Sciatic nerve (tissue), 2 donors: ENCODE results near the gene LAMC3. TPM values are rescaled to one million over a fixed set of nuclear protein-coding genes. Genes with fewer than 3 reads are reported as not detected.
"Not testable (repeated sequence)": the region's sequence is repeated elsewhere in the genome, so short reads cannot be mapped to it uniquely, and the experiment has no call there.

Experiments used
- ATAC-seq: fragments of 200-7000 bp; cut with Tn5 transposase; one replicate; pipeline ENCODE4 v1.9.1; 2020; ENCODE audit warnings: mild to moderate bottlenecking, moderate library complexity
- DNase-seq: peaks from one replicate; pipeline ENCODE4 v3.0.0-alpha.2; 2020; ENCODE audit warnings: low spot score
- intact Hi-C: fragments of 100-400 bp; cut with DNase I; formaldehyde crosslinking; loops from one replicate; pipeline ENCODE4 v1.14.2; 2022
- total RNA-seq: library from RNA; stranded (reverse); fragmentation: NEBNext Ultra II Directional; extraction: Animal tissue kit (Norgen Biotek cat#: 25700); gene quantifications from one replicate; pipeline ENCODE4 v1.2.1, GENCODE V29; 2021
- donor health status: DM: no; HTN: no; CAD: no.
- donor health status: DM: no; HTN: no; CAD: no.

LAMC3 gene
- total RNA-seq, 1 donor from 2014 or later = 0.36 TPM

DNA sequence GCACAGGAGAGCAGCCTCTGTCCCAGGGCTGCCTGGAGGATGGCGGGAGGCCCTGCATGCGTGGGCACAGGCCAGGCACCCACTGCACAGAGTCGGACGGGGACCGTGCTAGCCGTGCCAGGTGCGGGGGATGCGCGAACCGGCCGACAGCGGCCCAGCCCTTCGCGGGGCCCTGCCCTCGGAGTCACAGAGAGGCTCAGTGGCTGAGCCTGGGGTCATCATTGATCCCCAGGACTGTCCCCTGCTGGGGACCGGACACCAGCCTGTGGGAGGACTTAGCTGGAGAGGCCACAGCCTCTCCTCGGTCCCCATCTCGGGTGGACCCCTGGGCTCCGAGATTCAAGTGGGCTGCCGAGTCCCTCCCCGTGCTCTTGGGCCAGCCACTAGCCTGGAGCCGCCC, 19.1 kb upstream of the LAMC3 start:
- intact Hi-C loops = loop anchor here (5.0 kb wide), 1 partner anchor 283 kb away; no protein-coding TSS in a partner anchor
- no peak for ATAC-seq
- DNase-seq = no peak

DNA sequence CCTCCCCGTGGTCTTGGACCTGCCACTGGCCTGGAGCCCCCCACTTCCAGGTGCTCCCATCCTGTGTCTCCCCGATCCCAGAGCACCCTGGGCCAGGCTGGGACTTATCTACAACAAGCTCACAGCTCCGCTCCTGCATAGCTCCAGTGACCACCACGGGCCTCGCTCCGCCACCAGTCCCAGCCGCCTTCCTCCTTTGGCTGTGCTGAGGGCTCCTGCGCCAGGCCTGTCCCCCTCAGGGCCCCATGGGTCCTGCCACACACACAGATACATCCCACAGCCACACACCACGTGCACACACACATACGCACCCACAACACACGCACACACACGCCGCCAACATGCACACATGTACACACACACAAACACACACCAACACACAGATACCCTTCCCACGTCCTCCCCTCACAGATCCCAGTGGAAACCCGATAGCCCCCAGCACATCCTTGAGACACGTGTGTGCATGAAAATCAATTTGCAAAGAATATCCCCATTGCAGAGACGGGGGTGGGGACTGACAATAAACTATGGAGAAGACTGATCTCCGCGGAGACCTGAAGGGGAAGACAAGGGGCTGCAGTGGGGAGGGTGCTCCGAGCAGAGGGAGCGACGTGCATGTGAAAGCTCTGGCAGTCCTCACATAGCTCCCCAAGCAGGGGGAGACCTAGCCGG, 18.5 kb upstream of the LAMC3 start:
- DNase-seq = no peak
- intact Hi-C loops = loop anchor here (5.0 kb wide), 1 partner anchor 283 kb away; no protein-coding TSS in a partner anchor
- ATAC-seq = no peak

DNA sequence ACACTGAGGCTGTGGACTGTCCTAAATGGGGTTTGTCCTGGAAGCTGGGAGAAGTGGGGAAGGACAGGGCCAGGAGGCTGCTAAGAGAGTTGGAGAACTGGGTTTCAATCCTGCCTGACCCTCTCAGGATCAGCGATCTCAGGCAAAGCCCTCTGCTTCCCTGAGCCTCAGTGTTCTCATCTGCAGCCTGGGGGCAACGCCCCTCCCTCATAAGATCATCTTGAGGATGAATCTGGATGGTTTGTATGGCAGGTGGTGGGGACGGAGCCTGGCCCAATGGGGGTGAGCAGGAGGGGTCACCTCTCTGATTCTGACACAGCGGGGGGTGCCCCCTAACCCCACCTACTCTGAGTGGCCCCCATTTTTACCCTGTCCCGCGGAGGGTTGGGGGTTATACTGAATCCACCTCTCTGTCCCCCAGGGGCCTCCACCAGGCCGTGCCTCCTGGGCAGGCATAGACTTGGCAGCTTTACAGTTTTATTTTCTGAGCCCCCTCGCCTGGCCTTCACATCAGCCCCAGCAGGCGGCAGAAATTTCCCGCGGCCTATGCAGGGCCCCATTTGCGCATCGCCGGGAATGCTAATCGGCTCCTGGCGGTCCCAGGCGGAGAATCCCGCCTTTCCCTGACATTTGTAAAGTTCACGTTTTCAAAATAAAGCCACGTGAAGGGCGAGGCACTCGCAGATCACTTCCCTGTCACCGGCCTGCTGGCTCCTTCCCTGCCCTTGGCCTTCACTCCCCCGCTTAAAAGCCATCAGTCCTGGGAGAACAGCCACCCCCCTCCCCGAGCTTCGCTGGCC, 17.8 kb upstream of the LAMC3 start:
- DNase-seq (no peak), ATAC-seq (no peak)
- intact Hi-C loops = loop anchor here (5.0 kb wide), 1 partner anchor 284 kb away; no protein-coding TSS in a partner anchor

DNA sequence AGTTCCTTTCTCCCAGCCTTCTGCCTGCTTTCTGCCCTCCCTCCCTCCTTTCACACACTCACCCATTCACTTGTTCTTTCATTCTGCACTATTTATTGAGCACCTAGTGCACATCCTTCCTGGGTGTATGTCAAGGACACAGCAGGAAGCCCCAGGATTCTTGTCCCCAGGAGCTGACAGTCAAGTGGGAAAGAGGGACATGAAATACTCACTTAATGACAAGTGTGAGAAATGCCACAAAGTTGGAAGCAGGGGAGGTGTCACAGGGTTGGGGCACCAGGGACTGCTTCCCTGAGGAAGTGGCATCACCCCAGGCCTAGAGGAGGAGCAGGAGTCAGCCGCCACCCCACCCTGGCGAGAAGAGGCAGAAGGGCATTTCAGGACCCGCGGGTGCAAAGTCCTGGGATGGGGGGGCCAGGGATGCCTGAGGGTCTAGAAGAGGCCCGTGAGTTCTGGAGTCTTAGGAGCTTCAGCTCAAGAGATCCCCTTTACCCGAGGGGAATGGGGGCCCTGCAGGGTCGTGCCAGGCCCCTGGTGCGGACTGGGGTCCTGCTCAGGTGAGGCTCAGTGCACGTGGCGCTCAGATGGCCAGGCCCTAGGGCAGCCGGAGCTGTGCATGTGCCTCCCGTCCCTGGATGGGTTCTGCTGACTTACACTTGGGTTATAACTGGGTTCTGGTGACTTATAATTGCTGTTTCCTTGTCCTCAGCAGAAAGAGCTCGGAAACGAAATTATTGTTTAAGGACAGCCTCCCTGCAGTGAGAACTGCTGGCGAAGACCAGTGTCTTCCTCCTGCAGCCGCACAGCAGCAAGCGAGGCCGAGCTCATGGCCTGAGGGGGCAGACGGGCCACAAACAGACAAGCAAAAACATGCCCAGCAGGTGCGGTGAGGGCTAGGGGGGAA, 16.9 kb upstream of the LAMC3 start:
- DNase-seq = no peak
- intact Hi-C loops = loop anchor here (5.0 kb wide), 1 partner anchor 285 kb away; no protein-coding TSS in a partner anchor
- no peak for ATAC-seq

DNA sequence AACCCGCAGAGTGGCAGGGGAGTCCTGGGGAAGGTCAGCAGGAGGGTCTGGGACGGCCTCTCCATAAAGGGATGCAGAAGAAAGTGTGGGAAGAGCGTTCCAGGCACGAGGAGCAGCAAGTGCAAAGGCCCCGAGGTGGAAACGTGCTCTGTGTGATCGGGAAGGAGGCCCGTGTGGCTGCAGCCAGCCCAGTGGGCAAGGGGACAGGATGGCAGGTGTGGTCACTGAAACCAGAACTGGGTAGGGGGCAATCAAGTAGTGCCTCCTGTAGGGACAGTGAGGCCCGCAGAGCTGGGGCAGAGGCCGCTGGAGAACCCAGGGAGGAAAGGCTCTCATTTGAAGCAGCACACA, 16.3 kb upstream of the LAMC3 start:
- ATAC-seq = no peak
- no peak for DNase-seq
- intact Hi-C loops = loop anchor here (5.0 kb wide), 1 partner anchor 285 kb away; no protein-coding TSS in a partner anchor

DNA sequence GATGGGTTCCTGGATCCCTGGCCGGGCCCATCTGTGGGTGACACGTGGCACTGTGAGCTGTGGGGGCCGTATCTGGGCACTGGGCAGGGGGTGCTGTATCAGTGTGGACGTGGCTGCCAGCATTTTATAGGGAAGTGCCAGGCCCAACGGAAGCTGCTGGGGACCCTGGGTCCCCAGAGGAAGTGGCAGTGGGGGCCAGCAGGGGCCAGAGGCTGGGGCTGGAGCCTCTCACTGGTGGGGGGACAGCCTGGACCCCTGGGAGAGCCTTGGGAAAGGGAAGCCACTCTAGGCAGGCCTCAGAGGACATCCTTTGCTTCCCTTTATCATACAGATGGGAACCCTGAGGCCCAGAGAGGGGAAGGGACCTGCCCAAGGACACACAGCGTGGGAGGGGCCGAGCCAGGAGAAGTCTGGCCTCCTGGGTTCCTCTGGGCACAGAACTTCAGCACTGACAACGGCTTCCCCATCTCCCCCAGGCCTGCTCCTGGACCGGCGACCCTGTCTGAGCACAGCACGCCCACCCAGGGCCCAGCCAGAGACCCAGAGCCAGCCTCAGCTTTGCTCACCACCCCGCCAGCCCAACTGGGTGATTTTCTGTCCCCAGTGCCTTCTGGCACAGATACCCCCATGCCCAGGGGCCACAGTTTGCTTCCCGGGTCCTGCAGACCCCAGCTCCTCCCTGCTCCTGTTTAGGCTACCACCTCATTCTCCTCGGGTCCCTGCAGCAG, 15.5 kb upstream of the LAMC3 start:
- ATAC-seq (no peak), DNase-seq (no peak)
- intact Hi-C loops = loop anchor here (5.0 kb wide), 1 partner anchor 286 kb away; no protein-coding TSS in a partner anchor

DNA sequence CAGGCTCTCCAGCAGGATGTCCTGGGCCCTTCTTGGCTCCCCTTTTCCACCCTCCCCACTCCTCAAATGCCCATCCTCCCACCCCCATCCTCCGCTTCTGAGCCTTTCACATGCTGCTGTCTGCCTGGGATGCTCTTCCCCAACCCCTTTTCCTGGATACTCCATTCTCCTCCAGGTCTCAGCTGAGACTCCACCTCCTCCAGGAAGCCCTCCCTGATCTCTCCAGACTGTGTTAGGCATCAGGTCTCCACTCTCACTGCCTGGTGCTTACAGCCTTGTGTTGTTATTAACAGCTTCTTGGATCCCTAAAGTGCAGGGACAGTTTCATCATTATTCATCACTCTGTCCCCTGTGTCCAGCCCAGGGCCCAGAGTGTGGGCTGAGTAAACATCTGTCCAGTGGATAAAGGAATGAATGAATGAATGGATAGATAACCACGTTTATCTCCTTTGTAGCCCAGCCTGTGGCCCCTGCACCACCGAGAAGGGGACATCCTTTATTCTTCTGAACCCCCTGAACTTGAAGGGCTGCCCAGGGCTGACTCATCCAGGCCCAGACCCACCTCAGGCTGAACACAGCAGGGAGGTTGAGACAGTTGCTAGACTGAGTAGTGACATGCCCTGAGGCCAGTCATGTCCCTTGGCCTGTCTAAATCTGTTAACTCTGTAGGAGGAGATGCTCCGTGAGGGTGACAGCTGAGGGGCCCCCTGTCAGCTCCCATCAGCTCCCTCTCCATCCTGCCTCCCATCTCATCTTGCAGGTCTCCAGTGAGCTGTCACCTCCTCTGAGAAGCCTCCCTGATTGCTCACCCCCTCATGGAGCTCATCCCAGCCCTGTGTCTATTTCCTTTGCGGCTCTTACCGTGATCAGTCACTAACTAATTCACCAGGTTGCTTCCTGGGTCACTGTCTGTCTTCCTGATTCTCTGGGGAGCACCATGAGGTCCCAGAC, 14.6 kb upstream of the LAMC3 start:
- intact Hi-C loops = loop anchor here (5.0 kb wide), 1 partner anchor 287 kb away; no protein-coding TSS in a partner anchor
- ATAC-seq (no peak), DNase-seq (no peak)

DNA sequence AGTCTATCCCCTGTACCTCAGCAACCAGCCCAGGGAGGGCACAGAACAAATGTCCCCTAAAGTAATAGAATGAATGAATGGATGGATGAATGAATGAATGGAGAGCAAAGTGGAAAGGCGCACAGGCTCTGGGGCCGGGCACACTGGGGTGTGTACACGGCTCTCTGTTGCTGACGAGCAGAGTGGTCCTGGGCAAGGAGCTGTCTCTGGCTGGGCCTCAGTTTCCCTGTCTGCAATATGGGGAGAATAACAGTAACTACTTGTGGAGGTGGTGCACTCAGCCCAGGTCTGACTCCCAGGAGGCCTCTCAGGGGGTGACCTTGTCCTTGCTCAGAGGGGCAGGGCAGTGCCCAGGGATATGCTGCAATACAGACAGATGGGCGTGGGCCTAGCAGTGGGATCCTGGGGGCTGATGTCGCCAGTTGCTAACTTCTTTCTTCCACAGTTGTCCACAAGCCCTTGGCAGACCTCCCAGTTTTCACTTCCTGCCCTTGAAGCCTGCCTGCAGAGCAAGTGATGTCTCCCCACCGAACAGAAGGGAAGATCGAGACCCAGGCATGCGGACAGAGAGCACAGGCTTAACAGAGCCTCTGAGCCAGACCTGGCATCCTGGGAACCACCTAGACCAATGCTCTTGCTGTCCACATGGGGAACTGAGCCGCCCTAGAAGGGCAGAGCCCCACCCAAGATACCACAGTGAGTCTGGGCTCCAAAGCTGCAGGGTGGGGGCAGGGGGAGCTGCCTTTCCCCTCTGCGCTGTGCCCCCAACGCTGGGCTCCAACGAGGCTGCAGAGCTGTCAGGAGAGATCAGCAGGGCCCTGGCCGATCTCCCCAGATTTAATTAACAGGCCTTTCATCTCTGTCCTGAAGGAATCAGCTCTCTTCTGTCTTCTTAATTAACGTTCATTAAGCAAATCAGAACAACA, 13.6 kb upstream of the LAMC3 start:
- DNase-seq = no peak
- no peak for ATAC-seq
- intact Hi-C loops = no loop called here

DNA sequence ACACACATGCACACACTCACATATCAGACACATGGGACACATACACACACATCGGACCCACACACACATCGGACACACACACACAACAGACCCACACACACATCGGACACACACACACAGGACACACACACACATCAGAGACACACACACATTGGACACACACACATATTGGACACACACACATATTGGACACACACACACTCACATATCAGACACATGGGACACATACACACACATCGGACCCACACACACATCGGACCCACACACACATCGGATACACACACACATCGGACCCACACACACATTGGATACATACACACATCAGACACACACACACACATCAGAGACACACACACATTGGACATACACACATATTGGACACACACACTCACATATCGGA, 12.8 kb upstream of the LAMC3 start:
- intact Hi-C loops = no loop called here
- no peak for ATAC-seq

DNA sequence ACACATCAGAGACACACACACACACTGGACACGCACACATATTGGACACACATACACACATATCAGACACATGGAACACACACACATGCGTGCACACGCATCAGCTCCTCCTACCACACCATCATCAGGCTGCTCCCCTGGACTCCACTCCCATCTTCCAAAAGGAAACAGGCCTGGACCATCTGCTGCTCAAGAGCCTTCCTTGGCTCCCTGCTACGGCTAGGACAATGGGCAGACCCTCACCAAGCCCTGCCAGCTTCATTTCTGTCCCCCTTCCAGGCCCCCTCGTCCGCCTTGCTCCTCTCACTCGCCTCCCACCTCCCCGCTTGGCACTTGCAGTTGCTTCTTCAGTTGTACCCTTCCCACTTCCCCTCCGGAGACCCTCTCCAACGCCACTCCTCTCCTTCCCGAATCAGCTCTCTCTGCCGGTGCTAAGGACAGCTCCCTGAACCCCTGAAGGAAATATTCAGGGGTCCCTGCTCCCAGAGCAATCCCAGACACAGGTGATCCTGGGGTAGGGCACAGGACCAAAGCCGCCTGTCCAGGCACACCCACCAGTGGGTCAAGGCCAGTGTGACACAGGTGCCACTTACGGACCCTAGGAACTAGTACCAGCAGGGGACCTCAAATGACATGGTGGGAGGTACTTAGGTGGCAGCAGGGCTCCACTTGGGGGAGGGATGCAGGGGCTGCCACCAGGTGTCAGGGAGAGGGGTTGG, 12.1 kb upstream of the LAMC3 start:
- DNase-seq = no peak
- intact Hi-C loops = no loop called here
- no peak for ATAC-seq

More for the DNA sequence above, 12.8 kb upstream of the LAMC3 start:
- no peak for DNase-seq

DNA sequence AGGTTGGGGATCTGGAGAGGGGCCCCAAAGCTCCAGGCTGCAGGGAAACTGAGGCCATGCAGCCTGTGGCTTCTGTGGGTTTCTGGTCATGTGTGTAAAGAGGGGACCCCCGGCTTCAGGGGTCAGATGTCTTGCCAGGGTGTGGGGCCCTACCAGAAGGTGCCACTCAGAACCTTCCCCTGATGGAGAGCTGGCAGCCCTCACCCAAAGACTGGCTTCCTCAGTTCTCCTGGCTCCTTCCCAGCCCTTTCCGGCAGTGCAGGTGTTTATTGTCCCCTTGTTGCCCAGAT, 11.6 kb upstream of the LAMC3 start:
- ATAC-seq = no peak
- DNase-seq = no peak
- intact Hi-C loops = no loop called here

DNA sequence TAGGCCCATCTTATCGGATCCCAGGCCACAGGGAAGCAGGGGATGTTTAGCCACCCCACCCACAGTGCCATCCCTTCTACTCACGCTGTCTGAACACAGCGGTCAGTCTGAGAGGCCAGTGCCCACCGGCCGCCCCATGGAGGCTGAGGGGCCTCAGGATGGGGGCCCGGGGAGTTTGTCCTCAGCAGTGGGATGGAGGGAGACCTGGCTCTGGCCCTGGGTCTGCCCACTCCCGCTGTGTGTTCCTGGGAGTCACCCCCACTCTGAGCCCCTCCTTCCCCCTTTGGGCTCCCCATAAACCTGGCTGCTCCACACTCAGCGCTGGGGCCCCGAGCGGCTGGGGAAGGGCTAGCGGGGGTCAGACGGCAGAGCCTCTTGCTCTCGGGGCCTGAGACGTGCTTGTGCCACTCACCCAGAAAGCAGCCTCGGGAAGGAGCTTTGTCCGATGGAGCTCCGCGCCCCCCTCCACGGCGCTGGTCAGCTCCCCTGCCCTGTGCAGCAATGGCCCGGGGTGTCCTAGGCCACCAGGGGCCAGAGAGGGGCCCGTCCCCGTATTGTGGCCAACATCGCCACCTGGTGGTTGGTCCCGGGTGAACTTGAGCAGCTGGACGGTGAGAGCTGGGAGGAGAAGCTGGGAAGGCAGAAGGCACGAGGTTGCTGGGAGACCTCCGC, 10.9 kb upstream of the LAMC3 start:
- DNase-seq (peak; percentile 78), ATAC-seq (peak; percentile 62)
- intact Hi-C loops = no loop called here

DNA sequence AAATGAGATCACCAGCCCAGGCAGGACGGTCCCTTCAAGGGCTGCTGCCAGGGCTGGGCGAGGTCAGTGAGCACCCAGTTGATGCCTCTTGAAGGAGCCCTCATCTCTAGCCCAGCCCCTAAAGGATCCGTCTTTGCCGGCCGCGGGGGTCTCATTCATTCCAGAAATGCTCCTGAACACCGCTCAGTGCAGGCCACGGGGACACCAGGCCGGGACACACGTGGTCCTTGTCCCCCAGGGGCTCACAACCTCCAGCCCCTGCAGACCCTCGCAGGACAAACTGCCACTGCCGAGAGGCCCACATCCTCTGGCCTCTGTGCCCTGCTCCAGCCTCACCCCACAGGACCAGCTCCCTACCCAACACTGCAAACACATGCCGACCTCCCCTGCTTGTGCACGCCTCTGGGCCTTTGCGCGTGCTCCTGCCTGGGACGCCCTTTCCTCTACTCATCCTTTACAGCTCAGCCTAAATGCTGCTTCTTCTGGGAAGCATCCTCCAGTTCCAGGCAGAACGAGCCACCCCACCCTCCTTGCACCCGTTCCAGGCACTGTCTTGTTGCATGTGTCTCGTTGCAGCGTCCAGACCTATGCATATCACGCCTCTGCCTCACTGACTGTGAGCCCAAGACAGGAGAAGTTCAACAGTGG, 10.3 kb upstream of the LAMC3 start:
- DNase-seq (no peak), ATAC-seq (no peak)
- intact Hi-C loops = no loop called here

DNA sequence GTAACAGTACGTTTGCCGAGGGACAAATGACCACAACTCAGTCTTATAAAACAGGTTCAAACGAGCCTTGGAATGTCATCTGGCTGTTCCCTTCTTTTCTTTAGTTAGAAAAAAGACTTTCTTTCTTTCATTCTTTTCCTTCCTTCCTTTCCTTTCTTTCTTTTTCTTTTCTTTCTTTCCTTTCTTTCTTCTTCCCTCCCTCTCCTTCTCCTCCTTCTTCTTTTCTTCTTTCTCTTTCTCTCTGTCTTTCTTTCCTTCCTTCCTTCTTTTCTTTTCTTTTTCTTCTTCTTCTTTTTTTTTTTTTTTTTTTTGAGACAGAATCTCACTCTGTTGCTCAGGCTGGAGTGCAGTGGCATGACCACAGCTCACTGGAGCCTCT, 9.7 kb upstream of the LAMC3 start:
- no peak for DNase-seq
- intact Hi-C loops = no loop called here
- ATAC-seq = no peak

DNA sequence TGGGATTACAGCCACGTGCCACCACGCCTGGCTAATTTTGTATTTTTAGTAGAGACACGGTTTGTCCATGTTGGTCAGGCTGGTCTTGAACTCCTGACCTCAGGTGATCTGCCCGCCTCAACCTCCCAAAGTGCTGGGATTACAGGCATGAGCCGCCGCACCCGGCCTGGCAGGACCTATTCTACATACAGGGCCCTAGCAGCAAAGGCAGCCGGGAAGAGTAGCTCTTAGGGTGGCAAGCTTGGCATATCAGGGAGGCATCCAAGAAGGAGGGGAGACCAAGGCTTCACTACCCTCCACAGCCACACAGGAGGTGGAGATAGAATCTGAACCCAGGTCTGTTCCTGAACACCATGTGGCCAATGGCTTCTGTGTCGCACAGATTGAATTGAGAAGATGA, 8.4 kb upstream of the LAMC3 start:
- DNase-seq, ATAC-seq, intact Hi-C loops: not testable (repeated sequence)
